GM19395 (cell line): ENCODE results near the gene SLC35F3.
"Not testable (repeated sequence)": the region's sequence is repeated elsewhere in the genome, so short reads cannot be mapped to it uniquely, and the experiment has no call there.

Source experiments
- ATAC-seq: cut with Tn5 transposase; IDR thresholded peaks from one replicate; pipeline ENCODE4 v1.9.1; 2021; ENCODE audit warnings: mild to moderate bottlenecking, moderate library complexity; ENCODE audit not compliant: unreplicated experiment

The SLC35F3 gene

DNA sequence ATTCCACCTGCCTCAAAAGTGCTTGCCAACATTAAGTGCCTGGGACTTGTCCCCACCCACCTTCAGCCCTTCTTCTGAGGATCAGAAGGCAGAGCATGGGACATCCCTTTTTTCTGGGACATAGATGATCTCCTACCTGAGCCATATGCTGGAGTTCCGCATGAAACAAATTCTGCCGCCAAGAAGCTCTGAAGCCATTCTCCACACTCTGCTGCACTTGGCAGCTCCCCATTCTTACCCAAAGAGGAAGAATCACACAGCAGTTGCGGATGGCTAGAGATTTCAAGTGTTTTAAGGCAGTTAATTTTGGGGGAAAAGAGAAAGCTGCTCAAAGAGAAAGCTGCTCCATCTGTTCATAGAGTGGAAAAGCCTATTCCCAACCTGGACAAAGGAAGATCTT is 271.5 kb downstream of the SLC35F3 start:
- no peak for ATAC-seq

DNA sequence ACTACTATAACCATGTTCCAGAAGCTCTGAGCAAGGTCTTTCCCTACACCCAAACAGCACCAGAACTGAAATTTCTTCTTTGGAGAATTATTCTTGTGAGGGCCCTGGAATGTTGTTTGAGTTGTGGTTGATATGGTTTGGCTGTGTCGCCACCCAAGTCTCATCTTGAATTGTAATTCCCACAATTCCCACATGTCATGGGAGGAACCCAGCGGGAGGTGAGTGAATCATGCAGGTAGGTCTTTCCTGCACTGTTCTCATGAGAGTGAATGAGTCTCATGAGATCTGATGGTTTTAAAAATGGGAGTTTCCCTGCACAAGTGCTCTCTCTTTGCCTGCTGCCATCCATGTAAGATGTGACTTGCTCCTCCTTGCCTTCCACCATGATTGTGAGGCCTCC is 272.4 kb downstream of the SLC35F3 start:
- not testable (repeated sequence) for ATAC-seq

DNA sequence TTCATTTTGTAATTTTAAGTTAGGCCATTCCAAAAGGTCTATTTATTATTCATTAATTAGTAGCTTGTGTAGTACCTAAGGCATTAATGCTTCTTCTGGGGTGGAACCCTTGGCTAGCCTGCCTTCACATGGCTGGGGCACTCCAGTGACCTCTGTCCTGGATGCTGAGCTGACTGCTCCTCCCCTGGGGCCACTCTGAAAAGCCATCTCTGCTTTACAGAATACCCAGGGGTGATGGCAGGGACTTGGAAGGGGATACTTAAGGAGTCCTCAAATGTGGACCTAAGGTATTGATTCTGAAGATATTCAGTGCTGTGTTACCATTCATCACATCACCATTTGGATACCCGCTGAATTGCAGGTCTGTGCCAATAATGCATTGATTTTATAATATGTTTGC is 281.0 kb downstream of the SLC35F3 start:
- no peak for ATAC-seq

DNA sequence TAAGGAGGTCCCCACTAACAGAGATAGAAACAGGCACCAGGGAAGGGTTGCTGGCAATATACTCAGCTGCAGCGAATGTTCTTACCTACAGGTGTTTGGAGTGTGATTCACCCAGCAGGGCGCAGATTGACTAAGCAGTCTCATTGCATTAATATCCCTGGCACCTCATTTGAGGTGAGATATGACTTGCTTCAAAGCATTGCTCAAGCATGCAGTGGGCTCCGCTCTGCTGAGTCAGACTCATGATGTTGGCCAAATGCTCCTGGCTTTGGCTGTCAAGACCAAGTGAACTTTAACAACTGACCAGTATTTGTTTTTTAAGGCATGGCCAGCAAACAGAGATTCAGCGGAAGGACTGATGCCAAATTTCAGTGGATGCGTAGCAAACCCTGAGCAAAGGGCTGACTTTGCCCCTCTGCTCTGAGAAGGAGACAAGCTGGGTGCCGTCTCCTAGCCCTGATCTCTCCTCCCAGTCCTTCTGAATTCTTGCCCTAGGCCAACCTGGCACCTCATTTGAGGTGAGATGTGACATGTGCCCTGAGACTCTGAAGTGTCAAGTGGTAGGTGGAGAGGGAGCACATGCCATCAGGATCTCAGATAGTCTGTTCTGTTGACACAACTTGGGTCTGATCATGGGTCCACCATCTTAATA is 281.7 kb downstream of the SLC35F3 start:
- ATAC-seq = no peak

DNA sequence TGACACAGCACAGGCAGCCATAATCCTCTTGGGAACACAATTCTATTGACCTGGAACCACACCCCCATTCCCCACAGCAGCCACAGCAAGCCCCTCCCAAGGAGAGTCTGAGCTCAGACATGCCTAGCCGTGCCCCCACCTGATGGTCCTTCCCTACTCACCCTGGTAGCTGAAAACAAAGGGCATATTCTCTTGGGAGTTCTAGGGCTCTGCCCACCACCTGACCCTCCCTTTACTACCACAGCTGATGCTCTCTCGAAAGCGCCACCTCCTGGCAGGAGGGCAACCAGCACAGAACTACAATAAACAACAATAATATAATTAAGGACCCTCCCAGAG is 283.9 kb downstream of the SLC35F3 start:
- no peak for ATAC-seq

DNA sequence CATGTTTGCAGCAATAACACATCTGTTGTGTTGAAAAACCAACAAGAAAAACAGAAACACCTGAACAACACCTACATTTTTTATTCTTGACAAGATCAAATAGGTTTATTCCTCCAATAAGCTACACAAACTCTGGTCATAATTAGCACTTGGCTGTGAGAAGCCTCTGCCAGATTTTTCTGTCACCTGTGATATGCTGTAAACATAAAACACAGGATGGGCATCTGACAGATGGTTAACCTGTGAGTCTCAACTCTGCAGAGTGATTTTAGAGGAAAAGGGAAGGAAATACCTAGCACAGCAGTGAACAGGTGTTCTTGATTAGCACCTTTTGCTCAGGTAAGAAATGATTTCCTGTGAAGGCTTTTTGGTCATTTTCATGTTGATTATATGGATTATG is 293.4 kb downstream of the SLC35F3 start:
- no peak for ATAC-seq

DNA sequence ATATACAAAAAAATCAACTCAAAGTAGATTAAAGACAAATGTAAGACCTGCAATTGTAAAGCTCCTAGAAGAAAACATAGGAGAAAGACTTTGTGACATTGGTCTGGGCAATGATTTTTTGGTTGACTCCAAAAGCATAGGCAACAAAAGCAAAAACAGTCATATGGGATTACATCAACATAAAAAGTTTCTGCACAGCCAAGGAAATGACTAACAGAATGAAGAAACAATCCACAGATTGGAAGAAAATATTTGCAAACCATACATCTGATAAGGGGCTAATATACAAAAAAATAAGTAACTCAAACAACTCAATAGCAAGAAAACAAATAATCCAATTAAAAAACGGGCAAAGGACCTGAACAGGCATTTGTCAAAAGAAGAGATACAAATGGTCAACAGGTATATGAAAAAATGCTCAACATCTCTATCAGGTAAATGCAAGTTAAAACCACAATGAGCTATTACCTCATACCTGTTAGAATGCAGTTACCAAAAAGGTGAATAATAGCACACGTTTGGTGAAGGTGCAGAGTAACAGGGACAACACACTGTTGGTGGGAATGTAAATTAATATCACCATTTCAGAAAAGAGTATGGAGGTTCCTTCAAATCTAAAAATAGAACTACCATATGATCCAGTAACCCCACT is 295.1 kb downstream of the SLC35F3 start:
- no peak for ATAC-seq

DNA sequence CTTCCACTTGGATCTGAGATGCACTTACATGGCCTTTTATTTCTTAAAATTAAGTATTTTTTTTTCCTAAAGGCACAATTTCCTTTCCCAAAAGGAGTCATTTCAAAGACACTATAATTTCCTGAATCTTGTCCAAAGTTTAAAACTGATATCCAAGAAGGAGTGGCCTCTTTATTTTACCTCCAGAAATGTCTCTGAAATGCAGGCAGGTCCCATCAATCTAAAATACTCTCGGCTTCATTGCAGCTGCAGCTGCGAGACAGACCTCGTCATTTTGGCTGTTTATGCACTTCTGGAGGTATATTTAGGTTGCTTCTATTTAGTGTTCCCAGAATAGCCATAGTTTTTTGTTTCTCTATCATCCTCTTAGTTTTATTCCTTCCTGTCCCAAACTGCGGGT is 296.1 kb downstream of the SLC35F3 start:
- ATAC-seq = no peak

DNA sequence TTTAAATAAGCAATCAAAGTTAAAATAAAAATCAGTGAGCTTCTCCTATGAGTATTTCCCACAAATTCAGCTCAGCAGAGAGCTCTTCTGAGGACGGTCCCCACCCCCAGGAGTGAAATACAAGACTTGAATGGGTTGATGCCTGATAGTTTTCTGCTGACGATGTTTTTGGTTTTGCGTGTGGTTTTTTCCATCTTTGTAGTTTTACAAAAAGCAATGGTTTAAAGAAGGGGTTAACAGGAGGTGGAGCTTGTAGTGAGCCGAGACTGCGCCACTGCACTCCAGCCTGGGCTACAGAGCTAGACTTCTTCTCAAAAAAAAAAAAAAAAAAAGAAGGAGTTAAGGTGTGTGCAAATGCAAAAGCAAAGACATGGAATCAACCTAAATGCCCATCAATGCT is 297.1 kb downstream of the SLC35F3 start:
- ATAC-seq = no peak

DNA sequence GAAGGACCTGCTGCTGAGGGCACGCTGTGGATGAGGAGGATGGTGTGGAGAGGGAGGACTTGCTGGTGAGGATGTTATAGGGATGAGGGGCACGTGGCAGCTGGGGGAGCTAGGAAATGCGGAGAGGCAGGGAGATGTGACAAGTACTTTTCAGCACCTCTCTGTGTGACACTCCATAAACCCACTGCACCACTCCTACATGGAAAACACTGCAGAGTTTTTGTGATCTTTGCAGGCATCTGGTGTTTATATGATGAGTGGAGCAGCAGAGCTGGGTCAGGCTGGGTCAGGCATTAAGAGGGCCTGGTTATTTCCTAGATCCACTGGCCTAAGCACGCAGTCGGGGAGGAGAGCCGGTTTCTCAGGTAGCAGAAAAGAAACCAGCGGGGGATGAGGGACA is 301.5 kb downstream of the SLC35F3 start:
- no peak for ATAC-seq

DNA sequence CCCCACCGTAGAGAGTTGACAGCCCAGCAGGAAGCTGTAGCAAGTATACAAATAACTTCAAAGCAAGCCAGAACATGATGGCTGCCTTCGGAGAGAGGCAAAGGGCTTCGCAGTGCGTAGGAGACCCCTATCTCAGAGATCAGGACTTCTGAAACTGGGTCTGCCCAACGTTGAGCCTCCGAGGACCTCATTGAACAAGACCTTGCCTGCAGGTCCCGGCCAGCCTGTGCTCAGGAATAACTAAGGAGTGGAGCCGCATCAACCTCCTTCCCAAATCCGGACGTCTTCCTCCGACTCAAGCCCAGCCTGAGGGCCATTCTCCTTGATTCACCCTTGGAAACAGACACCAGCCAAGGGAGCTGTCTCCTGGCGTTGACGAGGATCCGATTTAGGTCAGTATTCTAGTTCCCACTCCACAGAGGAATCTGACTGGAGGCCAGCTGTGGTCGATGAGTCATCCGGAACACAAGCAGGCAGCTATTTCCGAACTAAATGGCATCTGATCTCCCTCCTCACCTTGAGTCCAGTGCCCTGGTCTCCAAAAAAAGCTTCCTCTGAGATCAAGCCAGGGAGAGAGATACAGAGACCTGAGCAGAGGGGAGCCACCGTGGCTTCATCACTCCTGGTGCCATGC is 302.3 kb downstream of the SLC35F3 start:
- ATAC-seq = no peak

DNA sequence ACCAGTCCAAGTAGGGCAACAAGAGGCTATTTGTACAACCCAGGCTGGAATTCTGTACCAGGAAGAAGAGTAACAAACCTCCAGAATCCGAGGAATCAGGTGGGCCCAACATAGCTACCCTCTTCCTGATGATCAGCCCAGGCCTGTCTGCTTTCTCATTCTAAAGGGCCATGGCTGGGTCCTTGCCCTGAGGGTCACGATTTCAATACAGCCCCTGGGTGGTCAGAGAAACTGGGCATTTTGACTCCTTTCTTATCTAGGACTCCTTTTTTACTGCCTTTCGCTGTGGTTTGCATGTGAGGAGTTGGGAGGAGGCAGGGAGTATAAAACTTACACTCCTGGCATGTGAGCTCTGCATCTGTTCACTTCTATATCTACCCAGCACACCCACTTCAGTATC is 303.9 kb downstream of the SLC35F3 start:
- no peak for ATAC-seq

DNA sequence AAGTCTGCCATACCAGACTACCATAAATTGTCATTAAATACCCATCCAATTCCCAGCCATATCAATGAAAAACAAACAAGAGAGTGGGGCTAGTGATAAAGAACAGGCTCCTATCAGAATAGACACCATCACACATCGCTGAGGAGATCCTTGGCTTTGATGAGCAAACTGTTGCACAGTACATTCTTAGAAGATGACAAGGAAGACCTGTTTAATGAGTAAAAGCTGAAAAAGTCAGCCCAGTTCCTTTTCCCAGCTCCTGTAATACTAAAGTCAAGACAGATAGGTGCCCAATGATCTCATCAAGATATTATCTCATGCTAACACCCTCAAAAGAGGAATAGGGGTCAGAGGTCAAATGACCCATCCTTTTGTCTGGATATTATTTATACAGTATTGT is 304.3 kb downstream of the SLC35F3 start:
- no peak for ATAC-seq

DNA sequence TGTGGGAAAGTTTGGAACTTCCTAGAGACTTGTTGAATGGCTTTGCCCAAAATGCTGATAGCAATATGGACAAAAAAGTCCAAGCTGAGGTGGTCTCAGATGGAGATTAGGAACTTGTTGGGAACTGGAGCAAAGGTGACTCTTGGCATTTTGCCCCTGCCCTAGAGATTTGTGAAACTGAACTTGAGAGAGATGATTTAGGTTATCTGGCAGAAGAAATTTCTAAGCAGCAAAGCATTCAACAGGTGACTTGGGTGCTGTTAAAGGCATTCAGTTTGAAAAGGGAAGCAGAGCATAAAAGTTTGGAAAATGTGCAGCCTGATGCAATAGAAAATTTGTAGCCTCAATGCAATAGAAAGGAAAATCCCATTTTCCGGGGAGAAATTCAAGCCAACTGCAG is 306.0 kb downstream of the SLC35F3 start:
- not testable (repeated sequence) for ATAC-seq

DNA sequence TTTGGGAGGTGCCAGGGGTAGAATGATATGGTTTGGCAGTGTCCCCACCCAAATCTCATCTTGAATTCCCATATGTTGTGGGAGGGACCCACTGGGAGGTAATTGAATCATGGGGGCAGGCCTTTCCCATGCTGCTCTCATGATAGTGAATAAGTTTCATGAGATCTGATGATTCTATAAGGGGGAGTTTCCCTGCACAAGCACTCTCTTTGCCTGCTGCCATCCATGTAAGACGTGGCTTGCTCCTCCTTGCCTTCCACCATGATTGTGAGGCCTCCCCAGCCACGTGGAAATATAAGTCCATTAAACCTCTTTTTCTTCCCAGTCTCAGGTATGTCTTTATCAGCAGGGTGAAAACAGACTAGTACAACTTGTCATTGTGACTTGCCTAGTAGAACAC is 307.4 kb downstream of the SLC35F3 start:
- not testable (repeated sequence) for ATAC-seq

DNA sequence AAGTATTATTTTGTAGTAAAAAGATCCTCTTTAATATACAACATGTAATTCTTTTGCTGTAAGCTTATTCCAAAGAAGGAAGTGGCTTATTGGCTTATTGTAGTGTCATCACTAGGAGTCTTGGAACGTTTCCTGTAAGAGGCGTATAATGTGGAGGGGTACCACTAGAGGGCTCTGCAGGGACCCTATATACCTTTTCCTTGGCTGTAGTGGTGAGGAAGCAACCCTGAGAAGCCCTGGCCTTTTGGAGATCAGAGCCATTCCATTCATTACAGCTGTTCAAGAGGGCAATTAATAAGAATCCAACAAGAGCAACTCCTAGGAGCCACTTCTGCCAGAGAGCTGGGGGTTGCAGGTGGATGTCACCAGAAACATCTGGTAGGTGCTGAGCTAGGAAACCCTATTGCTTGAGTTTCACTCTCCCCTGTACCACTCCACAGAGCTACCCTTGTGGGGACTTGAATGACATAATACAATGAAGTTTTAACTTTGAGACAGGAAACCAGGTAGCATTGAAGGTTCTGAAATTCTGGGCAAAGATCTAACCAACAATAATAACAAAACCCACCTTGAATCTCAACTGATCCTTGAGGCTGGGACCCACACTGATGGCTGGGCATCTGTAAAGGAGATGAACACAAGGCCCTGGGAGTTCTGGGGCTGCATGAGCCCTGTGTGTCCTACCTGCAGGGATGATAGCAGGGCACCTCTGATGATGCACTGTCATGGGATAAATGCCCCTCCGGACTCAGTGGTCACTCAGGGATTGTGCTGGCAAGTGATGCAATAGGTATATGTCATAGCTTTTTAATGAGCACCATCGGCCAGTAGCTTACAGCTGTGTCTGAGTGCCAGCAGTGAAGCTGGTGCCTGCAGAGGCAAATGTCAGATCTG is 308.5 kb downstream of the SLC35F3 start:
- peak; percentile 67 for ATAC-seq

DNA sequence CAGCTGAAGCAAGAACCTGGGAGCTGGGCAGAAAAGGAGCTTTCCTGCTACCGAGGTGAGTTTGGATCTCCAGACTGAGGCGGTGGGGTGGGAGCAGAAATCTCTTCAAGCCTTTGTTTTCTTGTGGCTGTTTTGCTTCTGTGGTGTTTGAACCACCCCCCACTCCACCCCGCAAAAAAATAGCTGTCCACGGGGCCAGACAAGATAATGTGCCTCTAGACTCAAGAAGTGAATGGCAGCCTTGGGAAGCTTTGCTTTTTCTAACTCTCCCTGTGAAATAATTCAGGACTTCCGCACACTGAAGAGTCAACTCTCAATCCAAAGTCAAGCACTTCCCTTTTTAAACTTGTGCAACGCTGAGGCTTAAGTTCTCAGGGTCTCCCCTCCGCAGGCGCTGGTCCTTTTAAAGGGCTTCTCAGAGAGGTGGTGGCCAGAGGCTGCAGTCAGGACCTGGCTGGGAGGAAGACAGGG is 309.2 kb downstream of the SLC35F3 start:
- ATAC-seq = peak; percentile 23

DNA sequence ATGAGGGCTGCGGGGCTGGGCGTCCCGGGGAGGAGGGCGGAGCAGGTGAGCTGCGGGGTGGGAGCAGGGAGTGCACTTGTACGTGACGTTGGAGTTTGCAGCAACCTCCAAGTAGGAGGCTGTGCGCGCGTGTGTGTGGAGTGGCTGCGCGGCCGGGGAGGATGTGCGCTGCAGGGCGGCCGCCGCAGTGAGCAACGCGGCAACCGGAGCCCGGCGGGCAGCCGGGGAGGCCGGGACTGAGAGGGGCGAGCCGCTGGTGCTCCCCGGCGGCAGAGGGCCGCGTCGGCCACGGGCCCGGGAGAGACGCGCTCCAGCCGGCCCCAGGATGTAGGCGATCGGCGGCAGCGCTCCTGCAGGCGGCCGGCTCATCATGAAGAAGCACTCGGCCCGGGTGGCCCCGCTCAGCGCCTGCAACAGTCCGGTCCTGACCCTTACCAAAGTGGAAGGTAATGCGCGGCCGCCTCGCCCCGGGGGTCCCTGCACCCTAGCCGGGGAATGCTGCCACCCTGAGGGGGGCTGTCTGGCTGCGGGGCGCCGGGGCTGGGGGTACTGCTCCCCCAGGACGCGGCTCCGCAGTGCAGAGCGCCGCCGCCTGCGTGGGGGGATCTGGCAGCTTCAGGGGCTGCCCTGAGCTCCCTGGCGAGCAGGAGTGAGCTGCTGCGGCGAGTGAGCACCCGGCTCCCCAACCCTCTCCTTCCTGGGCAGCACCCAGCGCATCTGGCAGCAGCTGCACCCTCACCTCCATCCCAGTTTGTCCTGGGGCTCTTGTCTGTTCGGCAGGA is 309.8 kb downstream of the SLC35F3 start:
- peak; percentile 49 for ATAC-seq

DNA sequence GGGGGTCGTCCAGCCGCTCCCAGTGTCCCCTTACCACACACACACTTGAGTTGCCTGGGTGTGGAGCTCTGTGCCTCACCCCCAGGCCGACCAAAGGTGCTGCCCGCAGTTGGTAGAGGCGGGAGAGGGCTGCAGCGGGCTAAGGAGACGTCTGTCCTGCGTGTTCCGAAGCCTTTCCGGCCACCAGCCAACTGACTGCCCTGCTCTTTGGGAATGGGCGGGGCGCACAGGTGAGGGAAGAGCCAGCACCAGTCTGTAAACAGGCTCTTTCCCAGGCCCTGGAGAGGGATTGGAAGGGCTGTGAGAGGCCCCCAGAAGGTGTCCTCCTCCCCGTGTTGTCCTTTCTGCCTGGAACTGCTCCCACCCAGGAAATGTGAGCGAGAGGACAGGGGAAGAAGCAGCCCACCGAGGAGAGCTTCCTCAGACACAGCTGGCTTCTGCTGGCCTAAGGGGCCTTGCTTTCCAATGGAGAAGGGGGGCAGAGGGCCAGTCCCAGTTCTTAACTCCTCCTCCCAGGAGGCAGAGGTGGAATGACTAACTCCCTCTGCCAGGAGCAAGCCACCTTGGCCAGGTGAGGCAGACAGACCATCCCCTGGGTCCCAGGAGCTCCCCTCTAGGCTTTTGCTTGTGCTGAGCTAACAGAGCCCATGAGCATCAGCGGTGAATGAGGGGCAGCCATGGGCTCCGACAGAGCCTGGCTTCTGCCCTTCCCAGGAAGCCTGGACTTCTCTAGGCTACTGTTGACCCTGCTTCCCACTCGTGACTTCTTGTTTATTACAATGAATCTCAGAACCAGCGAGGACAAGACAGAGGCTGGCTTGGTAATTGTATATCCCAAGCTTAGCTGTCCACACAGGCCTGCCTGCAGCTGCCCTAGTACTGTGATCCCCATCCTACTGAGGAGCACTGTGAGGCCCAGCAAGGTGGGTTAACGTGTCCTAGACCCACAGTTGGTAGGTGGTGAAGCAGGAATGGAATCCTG is 310.7 kb downstream of the SLC35F3 start:
- no peak for ATAC-seq
